HG02870 (cell line): ENCODE data around the gene TSHZ3.

Source experiments
- ATAC-seq: cut with Tn5 transposase; IDR thresholded peaks from one replicate; pipeline ENCODE4 v1.9.1; 2021; ENCODE audit warnings: mild to moderate bottlenecking, moderate library complexity; ENCODE audit not compliant: unreplicated experiment

TSHZ3 gene

DNA sequence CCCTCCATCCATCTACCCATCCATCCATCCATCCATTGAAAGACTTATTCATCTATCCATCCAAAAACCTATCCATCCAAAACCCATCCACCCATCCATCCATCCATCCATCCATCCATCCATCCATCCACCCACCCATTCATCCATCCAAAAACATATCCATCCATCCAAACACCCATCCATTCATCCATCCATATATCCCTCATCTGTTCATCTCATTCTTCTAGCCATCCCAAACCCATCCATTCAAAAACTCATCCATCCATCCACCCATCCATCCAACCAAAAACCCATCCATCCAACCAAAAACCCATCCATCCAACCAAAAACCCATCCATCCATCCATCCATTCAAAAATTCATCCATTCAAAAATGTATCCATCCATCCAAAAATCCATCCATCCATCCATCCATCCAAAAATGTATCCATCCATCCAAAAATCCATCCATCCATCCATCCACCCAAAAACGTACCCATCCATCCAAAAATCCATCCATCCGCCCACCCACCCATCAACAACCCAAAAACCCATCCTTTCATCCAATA lies 56.5 kb downstream of the TSHZ3 start:
- ATAC-seq = no peak

DNA sequence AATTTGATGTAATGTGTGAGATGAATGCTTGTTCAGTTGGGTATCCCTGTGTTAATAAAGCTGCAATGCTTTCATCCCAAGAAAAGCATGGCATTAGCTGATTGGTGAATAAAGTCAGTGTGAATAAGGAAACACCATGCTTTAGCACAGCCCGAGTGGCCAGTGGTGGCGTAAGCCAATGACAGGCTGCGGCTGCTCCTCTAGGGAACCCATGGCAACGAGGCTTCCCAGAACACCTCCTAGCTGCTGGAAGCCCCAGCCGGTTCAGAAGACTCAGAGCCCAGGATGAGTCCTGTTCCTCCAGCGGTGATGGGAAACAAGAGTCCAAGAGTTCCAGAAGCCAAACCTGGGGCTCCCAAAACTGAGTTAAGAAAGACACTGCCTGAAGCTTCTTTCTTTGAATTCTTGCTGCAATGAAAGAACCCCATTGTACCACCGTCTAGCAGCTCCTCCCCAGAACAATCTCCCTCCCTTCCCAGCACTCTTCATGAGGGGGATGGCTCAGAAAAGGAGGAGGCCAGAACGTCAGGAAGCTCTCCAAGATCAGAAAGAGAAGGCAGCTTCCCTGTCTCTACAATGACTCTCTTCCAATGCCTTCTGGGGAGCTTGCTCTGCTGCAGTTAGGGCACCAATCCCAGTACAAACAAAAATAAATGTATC lies 58.2 kb downstream of the TSHZ3 start:
- ATAC-seq = no peak

DNA sequence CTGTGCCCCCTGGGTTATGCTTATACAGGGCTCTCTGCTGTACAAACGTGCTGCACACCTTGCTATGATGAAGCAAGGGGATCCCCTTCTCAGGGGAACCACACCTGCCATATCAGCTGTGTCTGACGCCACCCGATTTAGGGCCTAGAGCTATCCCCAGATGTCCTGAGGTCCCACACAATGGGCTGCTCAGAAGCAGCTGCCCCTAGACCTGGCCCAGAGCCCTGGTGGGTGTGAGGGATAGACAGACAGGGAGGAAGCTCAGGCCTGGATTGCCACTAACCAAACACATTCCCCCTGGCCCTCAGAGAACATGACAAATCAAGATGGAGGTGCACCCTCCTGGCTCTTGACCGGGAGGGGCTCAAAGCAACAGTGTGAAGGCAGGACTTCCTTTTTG lies 59.3 kb downstream of the TSHZ3 start:
- ATAC-seq = no peak

DNA sequence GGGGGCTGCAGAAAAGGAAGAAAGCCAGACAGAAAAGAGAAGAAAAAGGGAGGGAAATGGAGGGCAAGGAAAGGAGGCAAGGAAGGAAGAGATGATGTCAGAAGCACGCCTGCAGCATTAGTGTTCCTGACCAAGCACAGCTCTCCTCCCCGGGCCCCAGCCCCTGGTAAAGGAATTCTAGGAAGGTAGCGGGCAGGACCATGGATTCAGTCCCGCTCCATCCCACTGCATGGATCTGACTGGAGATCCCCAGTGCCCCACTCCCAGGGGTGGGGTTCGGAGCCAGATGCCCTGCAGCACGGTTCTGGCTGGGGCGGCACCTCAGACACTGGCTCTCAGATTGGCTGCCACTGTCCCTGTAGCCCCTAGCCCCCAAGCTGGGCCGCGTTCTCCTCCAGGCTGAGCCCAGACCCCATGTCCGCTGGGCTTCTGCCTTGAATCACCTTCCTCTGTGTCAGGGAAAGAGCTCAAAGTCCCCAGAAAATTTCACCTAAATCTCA lies 59.8 kb downstream of the TSHZ3 start:
- no peak for ATAC-seq

DNA sequence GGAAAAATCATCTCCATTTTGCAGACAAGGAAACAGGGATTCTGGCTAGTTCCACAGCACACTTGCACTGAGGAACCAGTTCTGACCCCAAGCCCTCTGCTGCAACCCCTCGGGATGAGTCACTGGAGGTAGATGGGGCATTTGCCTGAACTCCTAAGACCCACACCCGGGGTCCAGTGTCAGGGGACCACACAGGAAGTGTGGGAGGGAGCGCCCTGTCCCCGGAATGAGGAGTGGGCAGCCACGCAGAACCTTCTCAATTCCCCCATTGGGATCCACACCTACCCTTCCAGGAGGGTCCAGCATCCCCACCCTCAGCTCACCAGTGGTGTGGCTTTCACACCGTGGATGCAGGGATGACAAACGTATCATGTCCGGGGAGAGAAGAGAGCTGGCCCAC lies 62.7 kb downstream of the TSHZ3 start:
- no peak for ATAC-seq

DNA sequence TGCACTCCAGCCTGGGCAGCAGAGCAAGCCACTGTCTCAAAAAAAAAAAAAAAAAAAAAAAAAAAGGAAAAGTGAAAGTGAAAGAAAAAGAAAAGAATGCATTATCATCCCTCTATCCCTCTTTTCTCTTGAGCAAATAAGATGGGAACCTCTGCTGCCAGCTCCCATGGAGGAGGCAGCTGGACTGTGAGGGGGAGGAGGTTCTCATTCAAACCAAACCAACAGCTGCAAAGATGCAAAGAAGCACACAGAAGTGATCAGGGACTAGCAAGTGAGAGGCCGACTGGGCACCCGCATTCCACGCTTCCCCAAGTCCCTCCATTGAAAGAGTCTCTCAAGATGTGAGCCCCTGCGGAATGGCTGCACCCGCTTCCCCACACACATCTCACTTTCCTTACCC lies 63.5 kb downstream of the TSHZ3 start:
- ATAC-seq = no peak

DNA sequence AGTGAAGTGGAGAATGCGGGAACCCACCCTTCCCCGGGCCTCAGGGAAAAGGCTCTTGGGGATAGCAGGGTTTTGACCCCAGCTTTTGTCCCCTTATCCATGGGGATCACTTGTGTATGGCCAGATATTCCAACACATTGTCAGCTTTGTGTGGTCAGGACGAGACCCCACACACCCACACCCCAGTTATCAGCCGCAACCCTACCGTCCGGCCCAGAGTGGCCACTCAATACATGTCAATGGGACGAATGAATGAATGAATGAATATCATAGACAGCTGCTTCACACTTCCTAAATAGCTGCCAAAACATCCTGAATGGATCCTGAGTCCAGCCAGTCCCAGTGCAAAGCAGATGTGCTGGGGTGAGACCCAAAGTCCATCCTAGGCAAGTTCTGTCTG lies 64.6 kb downstream of the TSHZ3 start:
- ATAC-seq = no peak

DNA sequence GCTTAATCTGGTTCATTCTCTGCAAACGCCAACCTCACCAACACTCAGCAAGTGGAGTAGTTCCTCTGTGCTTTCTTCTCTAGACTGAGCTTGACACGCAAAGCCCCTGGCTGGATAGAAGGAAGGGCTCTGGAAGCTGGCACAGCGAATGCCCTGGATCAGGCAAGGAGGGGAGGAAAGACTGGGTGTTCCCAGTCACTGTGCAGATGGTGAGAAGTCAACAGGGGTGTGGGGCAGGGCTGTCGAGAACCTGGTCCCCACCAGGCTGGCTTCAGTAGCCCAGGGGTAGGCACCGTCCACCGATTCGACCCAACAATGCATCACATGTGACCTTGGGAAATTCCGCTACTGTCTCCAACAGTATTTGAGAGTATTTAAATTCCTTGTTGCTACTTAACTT lies 65.5 kb downstream of the TSHZ3 start:
- ATAC-seq = no peak

DNA sequence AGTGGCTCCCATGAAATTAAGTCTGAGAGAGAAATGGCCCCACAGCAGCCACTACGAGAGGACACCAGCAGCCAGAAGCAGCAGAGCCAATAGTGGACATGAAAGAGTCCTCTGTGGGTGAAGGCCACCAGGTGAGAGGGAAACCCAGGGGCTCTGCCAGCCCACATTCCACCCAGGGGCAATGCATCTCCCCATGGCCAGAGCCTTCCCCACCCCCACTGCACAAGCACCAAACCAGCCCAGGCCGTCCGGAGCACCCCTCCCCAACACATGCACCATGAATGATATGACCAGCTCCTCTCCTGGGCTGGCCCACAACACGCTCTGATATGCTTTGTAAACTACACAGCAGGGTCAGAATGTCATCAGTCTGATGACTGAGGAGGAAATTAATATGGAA lies 66.9 kb downstream of the TSHZ3 start:
- ATAC-seq = no peak

DNA sequence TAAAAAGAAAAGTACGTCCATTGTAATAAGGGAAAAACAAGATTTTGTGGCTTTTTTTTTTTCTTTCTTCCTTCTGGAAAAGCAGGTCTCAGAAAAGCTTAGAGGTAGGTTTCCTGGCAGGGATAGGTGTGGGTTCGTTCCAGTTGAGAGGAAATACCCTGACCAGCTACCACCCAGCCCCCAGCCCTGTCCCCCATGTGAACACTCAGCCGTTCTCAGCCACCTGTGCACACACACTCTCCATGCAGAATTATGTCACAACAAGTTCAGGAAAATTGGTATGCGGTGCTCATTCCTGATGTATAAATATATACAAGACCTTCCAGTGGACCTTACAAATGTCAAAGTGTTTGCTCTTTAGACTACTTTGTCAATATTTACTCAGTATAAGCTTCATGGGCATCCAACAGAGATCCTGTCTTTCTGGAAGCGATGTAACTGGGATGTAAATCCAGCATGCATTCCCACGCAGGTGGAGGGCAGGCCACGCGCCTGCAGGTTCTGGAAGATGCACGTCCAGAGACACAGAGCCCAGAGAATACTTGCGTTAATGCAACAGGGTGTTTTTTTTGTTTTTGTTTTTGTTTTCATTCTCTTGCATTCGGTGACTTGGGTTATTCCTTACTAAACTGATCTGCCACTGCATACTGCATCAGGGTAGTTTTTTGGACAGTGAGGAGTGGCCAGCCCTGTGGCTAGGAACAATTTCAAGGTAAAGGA lies 68.8 kb downstream of the TSHZ3 start:
- ATAC-seq = no peak

DNA sequence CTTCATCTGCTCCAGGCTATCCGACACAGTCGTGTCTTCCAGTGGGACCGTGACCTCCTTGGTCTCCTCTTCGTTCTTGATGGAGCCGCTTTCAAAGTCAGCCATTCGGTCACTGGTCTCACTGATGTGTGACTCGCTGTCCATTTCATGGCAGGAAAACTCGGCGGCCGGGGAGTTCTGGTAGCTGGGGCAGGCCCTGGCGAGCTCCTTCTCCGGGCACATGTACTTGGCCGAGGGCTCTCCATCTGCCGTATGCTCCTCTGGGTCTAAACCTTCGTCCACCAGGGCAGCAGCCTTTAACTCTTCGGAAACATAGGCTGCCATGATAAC lies 69.8 kb downstream of the TSHZ3 start:
- no peak for ATAC-seq

DNA sequence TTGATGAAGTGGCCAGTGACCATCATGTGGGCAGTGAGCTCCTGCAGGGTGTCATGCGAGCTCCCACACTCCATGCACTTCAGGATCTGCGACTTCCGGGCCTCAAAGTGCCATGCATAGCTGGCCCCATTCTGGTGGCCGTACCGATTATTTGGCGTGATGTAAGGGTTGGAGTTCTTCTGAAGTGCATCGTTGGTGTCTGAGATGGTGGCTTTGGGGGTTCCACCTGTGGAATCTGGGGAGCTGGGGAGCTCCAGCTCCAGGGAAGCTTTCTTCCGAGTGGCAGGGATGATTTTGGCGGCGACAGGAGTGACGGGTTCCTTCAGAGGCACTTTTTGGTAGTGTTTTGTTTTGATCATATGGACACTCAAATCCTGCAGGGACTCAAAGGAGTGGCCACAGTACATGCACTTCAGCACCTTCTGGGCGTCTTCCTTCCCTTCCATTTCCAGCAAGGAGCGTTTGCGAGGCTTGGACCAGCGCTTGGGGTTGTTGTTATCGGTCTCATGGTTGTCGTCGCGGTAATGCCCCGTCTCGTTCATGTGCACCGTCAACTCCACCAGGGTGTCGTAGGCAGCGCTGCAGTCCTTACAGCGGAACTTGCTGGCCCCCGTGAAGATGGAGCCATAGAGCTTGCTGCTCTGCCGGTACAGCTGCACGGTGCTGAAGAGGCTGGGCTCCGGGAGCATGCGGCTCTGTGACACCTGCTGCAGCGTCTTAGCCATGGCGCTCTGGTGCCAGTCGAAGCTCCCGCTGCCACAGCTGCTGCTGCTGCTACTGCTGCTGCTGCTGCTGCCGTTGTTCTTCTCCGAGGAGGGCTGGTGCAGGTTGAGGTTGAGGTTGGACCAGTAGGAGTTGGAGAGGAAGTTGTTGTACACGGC lies 70.4 kb downstream of the TSHZ3 start:
- ATAC-seq = no peak

DNA sequence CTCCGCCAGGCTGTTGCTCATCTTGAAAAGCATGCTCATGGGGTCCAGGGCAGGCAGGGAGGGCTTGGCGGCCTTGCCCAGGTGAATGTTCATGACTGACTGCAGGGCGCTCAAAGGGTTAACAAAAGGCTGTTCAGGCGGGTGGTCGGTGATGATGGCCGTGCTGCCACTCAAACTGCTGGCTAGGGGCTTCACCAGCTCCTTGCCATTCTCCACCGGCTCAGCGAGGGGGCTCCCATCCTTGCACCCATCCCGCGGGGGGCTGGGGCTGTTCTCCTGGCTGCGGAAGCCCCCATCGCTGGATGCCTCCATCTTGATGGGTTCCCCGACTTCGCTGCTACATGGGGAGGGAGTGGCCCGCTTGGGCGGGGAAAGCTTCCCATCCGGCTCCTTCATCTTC lies 71.7 kb downstream of the TSHZ3 start:
- ATAC-seq = no peak

DNA sequence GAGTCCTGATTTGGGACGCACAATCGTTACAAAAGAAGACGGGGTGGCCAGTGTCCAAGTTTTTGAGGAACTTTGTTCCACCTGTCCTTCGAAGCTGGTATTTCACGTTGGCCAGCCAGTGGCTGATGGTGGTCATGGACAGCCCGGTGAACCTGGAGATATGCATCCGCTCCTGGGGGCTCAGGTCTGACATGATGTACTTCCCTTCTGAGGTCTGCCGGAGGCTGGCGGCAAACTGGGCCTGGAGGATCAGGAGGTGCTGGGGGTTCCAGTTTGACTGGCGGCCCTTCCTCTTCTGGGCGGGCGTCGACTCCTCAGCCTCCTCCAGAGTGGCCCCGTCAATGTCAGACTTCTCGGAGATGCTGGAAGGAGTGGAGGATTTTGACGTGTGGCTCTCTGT lies 72.4 kb downstream of the TSHZ3 start:
- ATAC-seq = no peak

DNA sequence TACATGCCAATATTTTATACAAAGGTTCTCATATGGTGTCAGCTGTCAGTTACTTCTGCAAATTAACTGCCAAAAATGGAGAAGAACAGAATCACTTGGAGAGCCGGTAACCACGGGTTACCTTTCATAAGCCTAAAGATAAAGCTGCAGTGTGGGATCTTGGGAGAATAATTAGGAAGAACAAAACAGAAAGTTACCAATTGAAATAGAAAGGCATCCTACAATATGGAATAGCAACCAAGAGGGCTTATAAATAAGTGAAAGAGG lies 74.2 kb downstream of the TSHZ3 start:
- no peak for ATAC-seq

DNA sequence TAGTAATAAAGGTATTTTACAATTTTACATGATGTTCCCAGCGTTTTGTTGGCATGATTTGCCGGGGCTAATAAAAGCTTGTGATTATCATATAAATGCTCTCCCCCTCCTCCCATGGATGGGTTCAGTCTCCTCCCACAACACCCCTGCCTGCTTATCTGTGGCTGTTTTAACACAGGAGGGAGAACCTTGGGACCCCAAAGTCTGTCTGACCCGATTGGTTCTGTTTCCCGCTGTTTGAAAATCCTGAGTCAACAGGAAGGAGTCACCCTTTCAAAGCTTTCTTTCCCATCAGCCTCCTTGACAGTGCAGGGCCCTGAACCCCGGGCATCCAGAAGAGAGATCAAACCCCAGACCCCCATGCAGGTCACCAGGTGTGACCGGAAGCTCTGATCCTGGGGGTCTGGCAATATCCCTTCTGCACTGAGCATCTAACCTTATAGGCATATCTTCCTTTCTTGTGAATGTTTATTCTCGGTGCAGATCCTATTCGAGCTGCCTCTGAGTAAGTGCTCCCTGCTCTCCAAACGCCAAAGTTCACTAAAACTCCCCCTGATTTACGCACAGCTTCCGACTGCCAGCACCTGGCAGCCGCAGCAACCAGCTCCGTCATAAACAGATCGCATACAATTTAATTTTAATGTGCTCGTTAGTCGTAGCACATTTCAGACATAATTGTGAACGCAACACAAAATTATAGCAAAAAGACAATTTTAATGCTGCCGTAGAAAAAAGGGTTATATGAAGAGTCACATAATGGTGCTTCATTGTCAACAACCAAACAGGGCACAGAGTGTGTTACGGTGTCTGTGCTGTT lies 74.8 kb downstream of the TSHZ3 start:
- ATAC-seq = no peak

DNA sequence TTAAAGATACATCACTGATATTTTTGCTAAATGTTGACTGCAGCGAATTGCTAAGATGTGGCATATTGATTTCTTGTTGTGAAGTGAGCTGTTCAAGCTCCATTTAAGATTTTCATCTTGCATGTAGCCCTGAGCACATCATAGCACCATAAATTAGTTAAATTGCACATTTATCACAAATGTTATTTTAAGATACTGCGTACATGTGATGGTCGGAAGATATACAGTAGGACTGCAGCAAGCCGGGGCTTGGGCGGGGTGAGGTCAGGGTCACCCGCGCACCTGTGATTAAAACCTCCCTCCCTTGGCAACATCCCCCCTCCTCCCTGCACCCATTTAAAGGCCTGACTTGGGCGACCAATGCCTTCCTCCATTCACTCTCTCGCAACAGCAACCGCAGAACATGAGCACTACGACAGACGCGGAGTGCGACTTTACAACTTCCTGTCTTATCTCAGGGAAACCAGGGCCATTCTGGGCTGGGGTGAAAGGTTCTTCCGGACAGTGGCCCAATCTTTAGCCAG lies 76.6 kb downstream of the TSHZ3 start:
- ATAC-seq = no peak

DNA sequence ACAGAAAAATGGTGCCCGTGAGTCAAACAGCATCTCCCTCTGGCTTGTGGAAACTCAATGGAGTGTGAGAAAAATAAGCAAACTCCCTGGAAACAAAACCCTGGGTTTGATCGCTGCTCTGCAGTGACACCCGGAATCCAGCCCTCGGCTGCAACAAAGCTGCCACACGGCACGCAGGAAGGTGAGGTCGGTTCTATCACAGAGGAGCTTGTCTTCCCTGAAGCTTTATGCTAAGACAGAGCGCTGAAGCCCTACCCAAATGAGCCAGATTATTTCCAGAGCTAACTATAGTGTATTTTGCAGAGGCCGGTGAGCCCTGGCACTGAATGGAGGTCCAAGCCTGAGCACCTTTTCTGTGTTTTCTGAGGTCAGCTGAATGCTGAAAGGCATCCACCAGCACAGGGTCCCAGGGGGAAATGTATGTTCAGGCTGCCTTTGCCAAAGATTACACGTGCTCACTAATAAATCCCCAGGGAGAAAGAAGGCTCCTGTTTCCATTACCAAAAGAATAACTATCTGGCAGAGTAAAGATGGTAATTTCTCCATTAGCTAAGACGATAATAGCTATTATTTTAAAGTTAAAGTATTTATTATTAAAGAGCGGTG lies 77.8 kb downstream of the TSHZ3 start:
- no peak for ATAC-seq

DNA sequence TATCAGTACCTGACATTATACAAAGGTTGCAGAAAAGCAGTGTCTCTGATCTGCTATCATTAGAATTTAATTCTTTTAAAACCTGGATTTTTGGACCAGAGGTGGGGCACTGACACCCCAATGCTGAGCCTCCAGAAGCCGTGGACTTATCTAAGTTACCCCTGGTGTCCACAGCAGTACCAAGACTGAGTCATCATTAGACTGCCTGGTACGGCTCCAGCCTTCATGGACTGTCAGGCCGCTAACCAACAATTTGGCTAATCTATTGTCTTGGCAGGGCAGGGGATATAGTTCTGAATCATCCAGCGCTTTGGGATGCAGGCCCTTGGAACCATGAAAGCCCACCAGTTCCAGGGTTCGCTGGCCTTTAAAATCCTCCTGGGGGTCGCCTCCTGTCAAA lies 78.3 kb downstream of the TSHZ3 start:
- no peak for ATAC-seq

DNA sequence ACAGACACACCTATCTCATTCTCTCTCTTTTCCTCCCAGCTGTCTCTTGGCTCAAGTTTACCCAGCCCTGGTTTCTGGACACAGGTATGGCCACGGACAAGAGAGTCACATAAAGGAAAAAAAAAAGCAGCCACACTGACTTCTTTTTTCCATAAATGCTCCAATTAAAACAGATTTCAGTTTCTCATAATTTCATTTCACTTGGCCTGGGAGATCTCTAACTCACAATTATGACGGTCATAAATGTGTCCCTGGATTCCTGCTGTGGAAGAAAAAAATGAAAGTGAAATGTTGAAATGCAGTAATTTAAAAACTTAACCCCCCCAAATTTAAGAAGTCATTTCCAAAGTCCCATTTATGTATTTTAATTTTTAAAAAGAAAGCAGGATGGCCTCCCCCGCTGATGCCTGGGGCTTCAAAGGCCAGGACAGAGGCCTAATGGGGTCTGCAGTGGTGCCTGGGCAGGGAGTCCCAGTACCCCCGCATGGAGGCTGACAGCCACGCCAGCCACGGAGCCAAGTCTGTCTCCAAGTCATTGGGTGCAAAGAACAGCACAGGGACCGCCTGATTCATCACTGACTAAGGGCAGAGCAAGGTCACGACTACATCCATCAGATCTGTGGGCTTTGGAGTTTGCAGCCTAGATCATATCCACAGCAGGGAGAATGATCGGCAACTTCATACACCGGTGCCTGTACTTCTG lies 79.7 kb downstream of the TSHZ3 start:
- ATAC-seq = no peak
